Measurements from ENCODE around the gene SLC66A2. TPM values are rescaled to one million over a fixed set of nuclear protein-coding genes. Genes with fewer than 3 reads are reported as not detected.

Gene SLC66A2
- total RNA-seq, 3 donors from 2014 or later (not counting 1 experiment from before 2014, with no cell fraction given) = 51.2 to 62.4 (median 54.1) TPM

- ATAC-seq = peak in 1 of 3 donors; percentile 38
Observed at GRCh38 chr18:79917853-79918614, 33.4 kb downstream of the SLC66A2 start.

DNA sequence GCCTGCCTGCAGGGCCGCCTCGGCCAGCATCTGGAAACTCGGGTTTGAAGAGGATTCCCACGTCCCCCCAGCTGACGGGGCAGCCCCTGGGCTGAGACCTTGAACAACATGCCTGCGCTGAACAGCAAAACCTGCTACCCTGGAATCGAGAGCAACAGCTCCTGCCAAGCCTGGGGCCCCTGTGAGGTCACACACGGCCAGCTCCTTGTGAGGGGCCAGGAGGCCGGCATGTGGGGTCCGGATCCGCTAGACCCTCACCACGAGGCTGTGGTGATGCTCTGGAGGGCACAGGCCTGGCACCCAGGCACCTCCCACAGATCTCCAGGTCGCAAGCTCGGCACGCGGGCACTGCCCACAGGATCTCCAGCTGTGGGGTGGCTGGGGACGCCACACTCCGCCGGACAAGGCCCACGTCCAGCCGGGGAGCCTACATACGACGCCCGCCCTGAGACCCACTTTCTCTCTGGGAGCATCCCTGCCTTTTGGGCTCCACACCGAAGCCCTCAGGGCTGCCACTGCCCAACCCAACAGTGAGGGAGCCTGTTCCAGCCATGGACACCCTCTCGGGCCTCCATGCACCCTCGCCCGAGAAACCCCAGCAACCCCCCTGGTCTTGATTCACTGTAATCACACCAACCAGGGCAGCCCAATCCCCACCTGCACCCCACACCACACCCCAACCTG, 34.1 kb downstream of the SLC66A2 start:
- peaks cover 0 to 2% of the 10 kb centered on the region in 2 donors for H3K9me3 Mint-ChIP-seq
- H3K4me1 Mint-ChIP-seq = peaks cover 4 to 31% of the 10 kb centered on the region in 2 donors
- Histone ChIP-seq H3K36me3 (ENCODE audit: control insufficient read depth, insufficient read depth, low read length) (peaks cover 7% of the 10 kb centered on the region), H3K4me1 (ENCODE audit: control insufficient read depth, insufficient read depth, low read length) (peaks cover 8% of the 10 kb centered on the region), H3K27me3 (ENCODE audit: control insufficient read depth, insufficient read depth, low read length) (no peaks in the 10 kb centered on the region), H3K27ac (ENCODE audit: low read length) (no peak overlapping the region), H3K9me3 (ENCODE audit: control insufficient read depth, insufficient read depth, low read length) (peaks cover 8% of the 10 kb centered on the region), H3K4me3 (ENCODE audit: low read length) (no peak overlapping the region)
- H3K4me3 Mint-ChIP-seq = no peak overlapping the region
- no peaks in the 10 kb centered on the region for H3K27me3 Mint-ChIP-seq (ENCODE audit: low read depth in 2 of 2)
- no peaks in the 10 kb centered on the region for H3K36me3 Mint-ChIP-seq
- H3K27ac Mint-ChIP-seq = no peak overlapping the region
- intact Hi-C loops (cut with micrococcal nuclease) = no loop called here
- ATAC-seq = no peak
- TF ChIP-seq, protein P1, sequence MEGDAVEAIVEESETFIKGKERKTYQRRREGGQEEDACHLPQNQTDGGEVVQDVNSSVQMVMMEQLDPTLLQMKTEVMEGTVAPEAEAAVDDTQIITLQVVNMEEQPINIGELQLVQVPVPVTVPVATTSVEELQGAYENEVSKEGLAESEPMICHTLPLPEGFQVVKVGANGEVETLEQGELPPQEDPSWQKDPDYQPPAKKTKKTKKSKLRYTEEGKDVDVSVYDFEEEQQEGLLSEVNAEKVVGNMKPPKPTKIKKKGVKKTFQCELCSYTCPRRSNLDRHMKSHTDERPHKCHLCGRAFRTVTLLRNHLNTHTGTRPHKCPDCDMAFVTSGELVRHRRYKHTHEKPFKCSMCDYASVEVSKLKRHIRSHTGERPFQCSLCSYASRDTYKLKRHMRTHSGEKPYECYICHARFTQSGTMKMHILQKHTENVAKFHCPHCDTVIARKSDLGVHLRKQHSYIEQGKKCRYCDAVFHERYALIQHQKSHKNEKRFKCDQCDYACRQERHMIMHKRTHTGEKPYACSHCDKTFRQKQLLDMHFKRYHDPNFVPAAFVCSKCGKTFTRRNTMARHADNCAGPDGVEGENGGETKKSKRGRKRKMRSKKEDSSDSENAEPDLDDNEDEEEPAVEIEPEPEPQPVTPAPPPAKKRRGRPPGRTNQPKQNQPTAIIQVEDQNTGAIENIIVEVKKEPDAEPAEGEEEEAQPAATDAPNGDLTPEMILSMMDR (IDR thresholded peaks at IDR 0.05) = no peak
- DNase-seq = peak in 1 of 2 donors; percentile 15
- 96% methylated on average over 28 of the region's 28 CpGs for WGBS (ENCODE audit: insufficient coverage)

More at GRCh38 chr18:79917853-79918614, 33.4 kb downstream of the SLC66A2 start:
- WGBS (ENCODE audit: insufficient coverage) = 93% methylated on average over 25 of the region's 25 CpGs
- peaks cover 8% of the 10 kb centered on the region for H3K4me1 ChIP-seq (ENCODE audit: control insufficient read depth, insufficient read depth, low read length)
- TF ChIP-seq, protein P1 (IDR thresholded peaks at IDR 0.05) = no peak
- Mint-ChIP-seq H3K27ac (no peak overlapping the region), H3K27me3 (ENCODE audit: low read depth in 2 of 2) (no peaks in the 10 kb centered on the region), H3K36me3 (no peaks in the 10 kb centered on the region), H3K4me3 (no peak overlapping the region), H3K9me3 (peaks cover 0 to 2% of the 10 kb centered on the region in 2 donors), H3K4me1 (peaks cover 4 to 31% of the 10 kb centered on the region in 2 donors)
- H3K9me3 ChIP-seq (ENCODE audit: control insufficient read depth, insufficient read depth, low read length) = peaks cover 8% of the 10 kb centered on the region
- no peak overlapping the region for H3K4me3 ChIP-seq (ENCODE audit: low read length)
- no peak overlapping the region for H3K27ac ChIP-seq (ENCODE audit: low read length)
- H3K27me3 ChIP-seq (ENCODE audit: control insufficient read depth, insufficient read depth, low read length) = no peaks in the 10 kb centered on the region
- H3K36me3 ChIP-seq (ENCODE audit: control insufficient read depth, insufficient read depth, low read length) = peaks cover 7% of the 10 kb centered on the region
- peak in 1 of 2 donors; percentile 10 for DNase-seq
- intact Hi-C loops (cut with micrococcal nuclease) = no loop called here

GRCh38 chr18:79916546-79917168, 34.8 kb downstream of the SLC66A2 start:
- ATAC-seq = no peak
- no peak overlapping the region for H3K27ac ChIP-seq (ENCODE audit: low read length)

More at GRCh38 chr18:79916546-79917168, 34.8 kb downstream of the SLC66A2 start:
- intact Hi-C loops (cut with micrococcal nuclease) = no loop called here
- Histone ChIP-seq H3K4me3 (ENCODE audit: low read length) (no peak overlapping the region), H3K36me3 (ENCODE audit: control insufficient read depth, insufficient read depth, low read length) (peaks cover 7% of the 10 kb centered on the region), H3K9me3 (ENCODE audit: control insufficient read depth, insufficient read depth, low read length) (peaks cover 8% of the 10 kb centered on the region), H3K27me3 (ENCODE audit: control insufficient read depth, insufficient read depth, low read length) (no peaks in the 10 kb centered on the region), H3K4me1 (ENCODE audit: control insufficient read depth, insufficient read depth, low read length) (peaks cover 8% of the 10 kb centered on the region)
- Mint-ChIP-seq H3K4me3 (no peak overlapping the region), H3K4me1 (peaks cover 4 to 27% of the 10 kb centered on the region in 2 donors), H3K27ac (no peak overlapping the region), H3K36me3 (no peaks in the 10 kb centered on the region), H3K27me3 (ENCODE audit: low read depth in 2 of 2) (no peaks in the 10 kb centered on the region), H3K9me3 (peaks cover 0 to 2% of the 10 kb centered on the region in 2 donors)
- no peak for DNase-seq
- WGBS (ENCODE audit: insufficient coverage) = over 99% methylated on average over 24 of the region's 24 CpGs
- TF ChIP-seq, protein P1 (IDR thresholded peaks at IDR 0.05) = no peak
